ENCODE data around the gene DAP.

- TF ChIP-seq CTCF (IDR thresholded peaks at IDR 0.05; ENCODE audit: borderline replicate concordance, extremely low read depth, low read length, poor library complexity, severe bottlenecking) (no peak), EZH2 (IDR thresholded peaks at IDR 0.05; ENCODE audit: borderline replicate concordance, low read depth, low read length, severe bottlenecking) (no peak)
Measured at GRCh38 chr5:10652606-10653005, 108.4 kb downstream of the DAP start.
